ENCODE measurements around the gene SIPA1L3.

SIPA1L3 gene

DNA sequence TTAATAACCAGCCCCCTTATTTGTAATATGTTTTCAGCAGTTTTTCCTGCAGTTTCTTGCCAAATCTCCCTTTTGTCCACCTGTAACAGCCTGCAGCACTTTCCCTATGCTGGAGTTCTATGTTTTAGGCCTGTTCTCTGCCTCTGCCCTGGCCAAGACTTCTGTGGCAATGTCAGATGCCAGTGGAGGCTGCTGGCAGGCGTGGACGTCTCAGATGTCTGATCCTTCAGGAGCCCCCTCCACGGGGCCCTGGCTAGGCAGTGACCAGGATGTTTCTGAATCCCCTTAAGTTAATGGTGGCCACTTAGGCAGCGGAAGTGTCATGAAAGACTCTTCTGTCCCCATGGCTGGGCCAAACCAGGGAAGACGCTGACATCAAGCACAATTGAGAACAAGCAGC, 40.8 kb downstream of the SIPA1L3 start:
- TF ChIP-seq KLF10 (tag by site-specific recombination; IDR thresholded peaks at IDR 0.05), result no peak
- Histone ChIP-seq H3K36me3 (ENCODE audit: control insufficient read depth in 2 of 2, insufficient read depth in 1 of 2, low read length in 2 of 2) (peaks cover 0 to 4% of the 10 kb centered on the region in 2 experiments; a peak in 1 of 3 replicates), H3K4me3 (ENCODE audit: low read depth, low read length) (no peak overlapping the region), H3K4me1 (ENCODE audit: control insufficient read depth, insufficient read depth, low read length) (no peaks in the 10 kb centered on the region), H3K27ac (ENCODE audit: extremely low read depth, low read depth, low read length) (no peak overlapping the region), H3K9me3 (ENCODE audit: control insufficient read depth, insufficient read depth, low read depth, low read length) (no peaks in the 10 kb centered on the region)
- CTCF ChIA-PET, result interaction anchor here (0.8 kb wide), 1 partner anchor 14 kb away, joined by 3 read pairs; no protein-coding TSS in a partner anchor
- POLR2A ChIA-PET, result interaction anchor here (0.7 kb wide), 1 partner anchor 54 kb away, joined by 5 read pairs; no protein-coding TSS in a partner anchor

- peaks cover 0 to 4% of the 10 kb centered on the region in 2 experiments; a peak in 1 of 3 replicates for H3K36me3 ChIP-seq (ENCODE audit: control insufficient read depth in 2 of 2, insufficient read depth in 1 of 2, low read length in 2 of 2)
- CTCF ChIA-PET, result no interaction called here
- POLR2A ChIA-PET, result no interaction called here
- H3K9me3 ChIP-seq (ENCODE audit: control insufficient read depth, insufficient read depth, low read depth, low read length), result no peaks in the 10 kb centered on the region
- no peak overlapping the region for H3K4me3 ChIP-seq (ENCODE audit: low read depth, low read length)
- 0 out of 2 replicates have a peak overlapping the region, but pooled peaks have one; percentile 31 for H3K27ac ChIP-seq (ENCODE audit: extremely low read depth, low read depth, low read length)
- no peak for TF ChIP-seq KLF17 (tag by site-specific recombination; IDR thresholded peaks at IDR 0.05)
- no peak for TF ChIP-seq HIC1 (tag by site-specific recombination; IDR thresholded peaks at IDR 0.05)
- TF ChIP-seq ZFP41 (tag by site-specific recombination; IDR thresholded peaks at IDR 0.05; ENCODE audit: borderline replicate concordance), result no peak
- TF ChIP-seq, protein P1, sequence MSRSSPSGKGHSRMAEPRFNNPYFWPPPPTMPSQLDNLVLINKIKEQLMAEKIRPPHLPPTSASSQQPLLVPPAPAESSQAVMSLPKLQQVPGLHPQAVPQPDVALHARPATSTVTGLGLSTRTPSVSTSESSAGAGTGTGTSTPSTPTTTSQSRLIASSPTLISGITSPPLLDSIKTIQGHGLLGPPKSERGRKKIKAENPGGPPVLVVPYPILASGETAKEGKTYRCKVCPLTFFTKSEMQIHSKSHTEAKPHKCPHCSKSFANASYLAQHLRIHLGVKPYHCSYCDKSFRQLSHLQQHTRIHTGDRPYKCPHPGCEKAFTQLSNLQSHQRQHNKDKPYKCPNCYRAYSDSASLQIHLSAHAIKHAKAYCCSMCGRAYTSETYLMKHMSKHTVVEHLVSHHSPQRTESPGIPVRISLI (tag by site-specific recombination; IDR thresholded peaks at IDR 0.05), result 0 out of 2 replicates have a peak, but pooled peaks have one; percentile 14
- no peak for TF ChIP-seq ZNF785 (tag by site-specific recombination; IDR thresholded peaks at IDR 0.05)
- no peak for TF ChIP-seq BCL11B (tag by site-specific recombination; IDR thresholded peaks at IDR 0.05; ENCODE audit: low read depth)
- TF ChIP-seq ZNF138 (tag by site-specific recombination; IDR thresholded peaks at IDR 0.05; ENCODE audit: borderline replicate concordance), result no peak
- H3K4me1 ChIP-seq (ENCODE audit: control insufficient read depth, insufficient read depth, low read length), result peaks cover 4% of the 10 kb centered on the region
Measured at GRCh38 chr19:37948362-37948761, 41.4 kb downstream of the SIPA1L3 start.

DNA sequence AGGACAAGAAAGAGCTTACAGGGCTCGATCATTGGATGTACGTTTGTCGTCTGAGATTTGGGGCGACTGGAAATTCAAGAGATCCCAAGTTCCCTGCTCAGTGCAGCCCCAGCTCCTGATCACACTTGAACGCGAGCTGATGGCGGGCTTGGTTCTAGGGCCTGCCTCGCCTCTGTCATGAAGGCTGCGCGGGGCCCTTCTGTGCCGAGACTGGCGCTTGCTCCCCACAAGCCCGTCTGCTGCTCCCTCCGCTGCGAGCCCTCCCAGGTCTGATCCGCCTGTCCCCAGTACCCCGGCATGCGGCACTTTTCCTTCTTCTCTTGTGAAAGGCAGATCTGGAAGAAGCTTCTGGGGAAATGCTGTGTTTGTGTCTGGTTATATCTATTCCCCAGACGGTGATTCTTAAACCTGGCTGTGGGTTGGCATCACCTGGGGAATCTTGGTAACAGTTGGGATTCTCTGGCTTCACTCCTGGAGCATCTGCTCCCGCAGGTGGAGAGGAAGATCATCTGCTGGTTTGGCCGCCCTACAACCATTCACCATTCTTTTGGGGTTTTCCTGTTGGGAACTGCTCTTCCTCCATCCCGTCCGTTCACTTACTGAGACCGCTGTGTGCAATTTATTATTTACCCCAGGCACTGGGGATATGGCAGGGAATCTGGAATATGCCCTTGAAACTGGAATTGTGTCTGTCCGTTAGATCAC, 43.6 kb downstream of the SIPA1L3 start:
- TF ChIP-seq ZNF518A (tag by site-specific recombination; conservative IDR thresholded peaks at IDR 0.05; ENCODE audit: low read depth) (no peak), ZNF670 (tag by site-specific recombination; IDR thresholded peaks at IDR 0.05; ENCODE audit: low read depth) (no peak), PBX3 (CRISPR knock-in tag; IDR thresholded peaks at IDR 0.05) (no peak), ZNF239 (tag by site-specific recombination; IDR thresholded peaks at IDR 0.05) (no peak), ZNF654 (tag by site-specific recombination; IDR thresholded peaks at IDR 0.05; ENCODE audit: low read depth) (no peak), ZNF335 (tag by site-specific recombination; conservative IDR thresholded peaks at IDR 0.05) (no peak)
- H3K9me3 ChIP-seq (ENCODE audit: control insufficient read depth, insufficient read depth, low read depth, low read length), result no peaks in the 10 kb centered on the region
- no peak overlapping the region for H3K27ac ChIP-seq (ENCODE audit: extremely low read depth, low read depth, low read length)
- CTCF ChIA-PET, result interaction anchor here (0.6 to 1.0 kb wide), 3 partner anchors 26 to 54 kb away, joined by 3 read pairs; no protein-coding TSS in a partner anchor
- no peak overlapping the region for H3K4me3 ChIP-seq (ENCODE audit: low read depth, low read length)
- POLR2A ChIA-PET, result interaction anchor here (0.6 kb wide), 1 partner anchor 827 kb away, joined by 4 read pairs; no protein-coding TSS in a partner anchor
- no peaks in the 10 kb centered on the region; a peak in 1 of 3 replicates for H3K36me3 ChIP-seq (ENCODE audit: control insufficient read depth in 2 of 2, insufficient read depth in 1 of 2, low read length in 2 of 2)
- H3K4me1 ChIP-seq (ENCODE audit: control insufficient read depth, insufficient read depth, low read length), result peaks cover 19% of the 10 kb centered on the region
